ENCODE results near the gene IKBKG.
"Not testable (repeated sequence)": the region's sequence is repeated elsewhere in the genome, so short reads cannot be mapped to it uniquely, and the experiment has no call there.

IKBKG gene

GRCh38 chrX:154603438-154604430 lies 56.3 kb downstream of the IKBKG start:
- Histone ChIP-seq H3K4me2 (no peak overlapping the region), H3K79me2 (ENCODE audit: insufficient read depth, low read depth) (no peaks in the 10 kb centered on the region), H3K9ac (no peak overlapping the region), H2AFZ (ENCODE audit: low read depth) (no peak overlapping the region), H4K20me1 (ENCODE audit: insufficient read depth) (no peaks in the 10 kb centered on the region), H3K27ac (no peak overlapping the region), H3K27me3 (ENCODE audit: insufficient read depth, low read depth) (no peaks in the 10 kb centered on the region), H3K4me1 (ENCODE audit: low read depth, poor library complexity, severe bottlenecking) (no peaks in the 10 kb centered on the region), H3K36me3 (ENCODE audit: insufficient read depth) (no peaks in the 10 kb centered on the region), H3K4me3 (IDR thresholded peaks at IDR 0.05; ENCODE audit: insufficient read depth, low read depth, low read length) (no peak overlapping the region)
- no peak for TF ChIP-seq CTCF (conservative IDR thresholded peaks at IDR 0.05; ENCODE audit: low read depth, low read length)

DNA sequence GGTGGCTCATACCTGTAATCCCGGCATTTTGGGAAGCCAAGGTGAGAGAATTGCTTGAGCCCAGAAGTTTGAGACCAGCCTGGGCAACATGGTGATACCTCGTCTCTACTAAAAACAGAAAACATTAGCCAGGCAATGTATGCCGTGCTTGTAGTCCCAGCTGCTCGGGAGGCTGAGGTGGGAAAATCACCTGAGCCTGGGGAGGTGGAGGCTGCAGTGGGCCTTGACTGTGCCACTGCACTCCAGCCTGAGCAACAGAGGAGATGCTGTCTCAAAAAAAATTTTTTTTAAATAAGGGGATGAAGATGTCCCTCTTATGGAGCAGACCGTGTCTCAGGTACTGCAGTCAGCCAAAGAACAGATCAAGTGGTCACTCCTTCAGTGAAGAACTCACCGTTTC lies 58.1 kb downstream of the IKBKG start:
- no peak overlapping the region for H3K4me3 ChIP-seq (IDR thresholded peaks at IDR 0.05; ENCODE audit: insufficient read depth, low read depth, low read length)
- H3K79me2 ChIP-seq (ENCODE audit: insufficient read depth, low read depth), result no peaks in the 10 kb centered on the region
- no peak overlapping the region for H3K27ac ChIP-seq
- H2AFZ ChIP-seq (ENCODE audit: low read depth), result no peak overlapping the region
- no peaks in the 10 kb centered on the region for H3K27me3 ChIP-seq (ENCODE audit: insufficient read depth, low read depth)
- no peaks in the 10 kb centered on the region for H3K4me1 ChIP-seq (ENCODE audit: low read depth, poor library complexity, severe bottlenecking)
- H3K4me2 ChIP-seq, result no peak overlapping the region
- H3K36me3 ChIP-seq (ENCODE audit: insufficient read depth), result no peaks in the 10 kb centered on the region
- H3K9ac ChIP-seq, result no peak overlapping the region
- no peaks in the 10 kb centered on the region for H4K20me1 ChIP-seq (ENCODE audit: insufficient read depth)
- TF ChIP-seq CTCF (conservative IDR thresholded peaks at IDR 0.05; ENCODE audit: low read depth, low read length), result no peak

GRCh38 chrX:154607370-154607769 lies 60.0 kb downstream of the IKBKG start:
- Histone ChIP-seq H3K4me3 (IDR thresholded peaks at IDR 0.05; ENCODE audit: insufficient read depth, low read depth, low read length) (no peak overlapping the region), H3K79me2 (ENCODE audit: insufficient read depth, low read depth) (no peaks in the 10 kb centered on the region), H3K4me1 (ENCODE audit: low read depth, poor library complexity, severe bottlenecking) (no peaks in the 10 kb centered on the region), H3K4me2 (no peak overlapping the region), H3K9ac (no peak overlapping the region), H3K27me3 (ENCODE audit: insufficient read depth, low read depth) (no peaks in the 10 kb centered on the region), H3K27ac (no peak overlapping the region), H3K36me3 (ENCODE audit: insufficient read depth) (no peaks in the 10 kb centered on the region), H4K20me1 (ENCODE audit: insufficient read depth) (no peaks in the 10 kb centered on the region), H2AFZ (ENCODE audit: low read depth) (no peak overlapping the region)
- TF ChIP-seq CTCF (conservative IDR thresholded peaks at IDR 0.05; ENCODE audit: low read depth, low read length), result no peak

GRCh38 chrX:154607976-154608375 lies 60.6 kb downstream of the IKBKG start:
- H2AFZ ChIP-seq (ENCODE audit: low read depth); H3K9ac ChIP-seq; H3K27me3 ChIP-seq (ENCODE audit: insufficient read depth, low read depth); H3K79me2 ChIP-seq (ENCODE audit: insufficient read depth, low read depth); H3K4me2 ChIP-seq; H3K27ac ChIP-seq; H4K20me1 ChIP-seq (ENCODE audit: insufficient read depth); H3K36me3 ChIP-seq (ENCODE audit: insufficient read depth); H3K4me3 ChIP-seq (IDR thresholded peaks at IDR 0.05; ENCODE audit: insufficient read depth, low read depth, low read length); H3K4me1 ChIP-seq (ENCODE audit: low read depth, poor library complexity, severe bottlenecking): not testable (repeated sequence)

DNA sequence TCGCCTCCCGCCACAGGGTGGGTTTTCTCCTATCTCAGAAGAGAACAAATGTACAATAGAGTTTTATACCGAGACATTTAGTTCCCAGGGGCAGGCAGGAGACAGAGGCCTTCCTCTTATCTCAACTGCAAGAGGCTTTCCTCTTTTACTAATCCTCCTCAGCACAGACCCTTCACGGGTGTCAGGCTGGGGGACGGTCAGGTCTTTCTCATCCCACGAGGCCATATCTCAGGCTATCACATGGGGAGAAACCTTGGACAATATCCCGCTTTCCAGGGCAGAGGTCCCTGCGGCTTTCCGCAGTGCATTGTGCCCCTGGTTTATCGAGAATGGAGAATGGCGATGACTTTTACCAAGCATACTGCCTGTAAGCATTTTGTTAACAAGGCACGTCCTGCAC lies 61.4 kb downstream of the IKBKG start:
- H3K79me2 ChIP-seq (ENCODE audit: insufficient read depth, low read depth); H3K9ac ChIP-seq; H3K27ac ChIP-seq; H3K4me1 ChIP-seq (ENCODE audit: low read depth, poor library complexity, severe bottlenecking); H3K4me2 ChIP-seq; H2AFZ ChIP-seq (ENCODE audit: low read depth); H4K20me1 ChIP-seq (ENCODE audit: insufficient read depth); H3K27me3 ChIP-seq (ENCODE audit: insufficient read depth, low read depth); H3K4me3 ChIP-seq (IDR thresholded peaks at IDR 0.05; ENCODE audit: insufficient read depth, low read depth, low read length); H3K36me3 ChIP-seq (ENCODE audit: insufficient read depth): not testable (repeated sequence)

GRCh38 chrX:154611146-154611545 lies 63.7 kb downstream of the IKBKG start:
- H2AFZ ChIP-seq (ENCODE audit: low read depth); H3K4me1 ChIP-seq (ENCODE audit: low read depth, poor library complexity, severe bottlenecking); H3K4me2 ChIP-seq; H3K27ac ChIP-seq; H3K36me3 ChIP-seq (ENCODE audit: insufficient read depth); H3K27me3 ChIP-seq (ENCODE audit: insufficient read depth, low read depth); H3K9ac ChIP-seq; H3K79me2 ChIP-seq (ENCODE audit: insufficient read depth, low read depth); H4K20me1 ChIP-seq (ENCODE audit: insufficient read depth); H3K4me3 ChIP-seq (IDR thresholded peaks at IDR 0.05; ENCODE audit: insufficient read depth, low read depth, low read length): not testable (repeated sequence)

DNA sequence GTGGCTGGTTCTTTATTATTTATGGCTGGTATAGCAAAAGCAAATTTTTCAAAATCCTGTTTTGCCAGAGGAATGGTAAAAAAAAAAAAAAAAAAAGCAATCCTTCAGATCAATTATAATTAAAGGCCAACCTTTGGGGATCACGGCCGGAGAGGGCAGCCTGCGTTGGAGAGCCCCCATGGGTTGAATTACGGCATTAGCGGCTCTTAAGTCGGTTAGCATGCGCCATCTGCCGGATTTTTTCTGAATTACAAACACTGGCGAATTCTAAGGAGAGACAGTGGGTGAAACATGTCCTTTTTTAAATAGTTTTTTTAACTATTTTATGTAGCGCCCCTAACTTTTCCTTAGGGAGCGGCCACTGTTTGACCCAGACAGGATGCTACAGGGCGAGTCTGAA lies 66.2 kb downstream of the IKBKG start:
- not testable (repeated sequence) for H3K27me3 ChIP-seq (ENCODE audit: insufficient read depth, low read depth); H3K79me2 ChIP-seq (ENCODE audit: insufficient read depth, low read depth); H4K20me1 ChIP-seq (ENCODE audit: insufficient read depth); H3K4me1 ChIP-seq (ENCODE audit: low read depth, poor library complexity, severe bottlenecking); H3K4me2 ChIP-seq; H2AFZ ChIP-seq (ENCODE audit: low read depth); H3K9ac ChIP-seq; H3K36me3 ChIP-seq (ENCODE audit: insufficient read depth); H3K27ac ChIP-seq; H3K4me3 ChIP-seq (IDR thresholded peaks at IDR 0.05; ENCODE audit: insufficient read depth, low read depth, low read length)

Measured in KMS-11 (cell line).